Common myeloid progenitor, CD34-positive (primary cell): ENCODE measurements around the gene ATP2B2.

ENCODE experiments used
- CTCF ChIA-PET: fragments of 350-600 bp; sonication (Branson Sonifier 250); formaldehyde crosslinking; loops from one replicate; lab custom pipeline; 2021; ENCODE audit warnings: antibody characterized with exemption; lab: Charles Lee
- POLR2A ChIA-PET: fragments of 350-600 bp; sonication (Branson Sonifier 250); formaldehyde crosslinking; loops from one replicate; lab custom pipeline; 2021; ENCODE audit warnings: antibody characterized with exemption; lab: Charles Lee
- DNase-seq, 3 donors: peaks; one replicate each; pipeline versions ENCODE4 v3.0.0 to v3.0.0-alpha.2; 2013
- H3K27ac ChIP-seq, 2 experiments: 1 replicate in 1 of 2; 2 replicates in 1 of 2; pipeline ENCODE4 v1.7.0; 2013; ENCODE audit warnings: inconsistent platforms in 2 of 2, low read length in 2 of 2, mild to moderate bottlenecking in 2 of 2, low read depth in 1 of 2, moderate library complexity in 1 of 2; ENCODE audit not compliant: severe bottlenecking in 2 of 2, insufficient read depth in 1 of 2, poor library complexity in 1 of 2
- H3K27me3 ChIP-seq, 5 experiments: replicated peaks in 2 of 5; 1 replicate in 3 of 5; 2 replicates in 2 of 5; pipeline versions ENCODE4 v1.6.1 to v1.7.0; 2013; ENCODE audit warnings: low read length in 4 of 5, mild to moderate bottlenecking in 2 of 5, moderate library complexity in 2 of 5, inconsistent platforms in 1 of 5; ENCODE audit not compliant: insufficient read depth in 5 of 5, control insufficient read depth in 4 of 5
- H3K36me3 ChIP-seq, 4 experiments: 1 replicate in 2 of 4; 2 replicates in 2 of 4; pipeline versions ENCODE4 v1.6.1 to v1.7.0; 2013; ENCODE audit warnings: low read length in 3 of 4, control low read depth in 1 of 4, mild to moderate bottlenecking in 1 of 4; ENCODE audit not compliant: control insufficient read depth in 4 of 4, insufficient read depth in 4 of 4
- H3K4me1 ChIP-seq, 4 experiments: 1 replicate in 3 of 4; 2 replicates in 1 of 4; pipeline versions ENCODE4 v1.6.1 to v1.7.1; 2013; ENCODE audit warnings: low read length in 3 of 4, mild to moderate bottlenecking in 3 of 4, control low read depth in 1 of 4, inconsistent platforms in 1 of 4, moderate library complexity in 1 of 4; ENCODE audit not compliant: control insufficient read depth in 4 of 4, insufficient read depth in 4 of 4; ENCODE audit errors: control extremely low read depth in 1 of 4
- H3K4me3 ChIP-seq, 7 experiments: 1 replicate in 4 of 7; 2 replicates in 3 of 7; pipeline versions ENCODE4 v1.5.1 to v1.7.0; 2013; ENCODE audit warnings: mild to moderate bottlenecking in 7 of 7, low read length in 6 of 7, moderate library complexity in 6 of 7, inconsistent platforms in 2 of 7, low read depth in 2 of 7, control low read depth in 1 of 7; ENCODE audit not compliant: insufficient read depth in 4 of 7, control insufficient read depth in 1 of 7; ENCODE audit errors: extremely low read depth in 1 of 7
- H3K9me3 ChIP-seq, 5 experiments: 1 replicate in 4 of 5; 2 replicates in 1 of 5; pipeline versions ENCODE4 v1.6.1 to v1.7.1; 2013; ENCODE audit warnings: low read length in 4 of 5, mild to moderate bottlenecking in 2 of 5, inconsistent platforms in 1 of 5, low read depth in 1 of 5, moderate library complexity in 1 of 5; ENCODE audit not compliant: control insufficient read depth in 4 of 5, insufficient read depth in 2 of 5; ENCODE audit errors: control extremely low read depth in 1 of 5
- WGBS: methylation state at CpG from one replicate; pipeline ENCODE4 v1.1.5; 2013; ENCODE audit not compliant: insufficient coverage; 5-methylcytosine and 5-hydroxymethylcytosine counted together

ATP2B2 gene

DNA sequence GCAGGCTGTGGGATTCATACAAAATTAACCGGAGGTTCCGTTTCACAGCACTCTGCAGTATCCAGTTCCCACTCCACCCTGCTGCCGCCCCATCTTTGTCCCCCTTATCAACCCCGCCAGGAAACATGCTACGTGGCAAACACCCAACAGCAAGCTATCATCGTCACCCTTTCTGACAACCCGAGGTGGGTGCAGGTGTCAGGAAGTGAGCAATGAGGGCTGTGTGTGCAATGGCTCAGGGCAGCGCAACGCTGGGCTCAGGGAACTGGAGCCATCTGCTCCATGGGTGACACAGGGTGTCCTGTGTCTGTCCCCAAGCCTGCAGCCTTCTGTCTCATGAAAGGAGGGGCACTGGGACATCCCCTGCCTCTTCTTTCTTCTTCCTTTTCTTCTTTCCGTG lies 60.9 kb downstream of the ATP2B2 start:
- Histone ChIP-seq H3K36me3 (no peaks in the 10 kb centered on the region), H3K27ac (no peak overlapping the region), H3K4me3 (no peak overlapping the region), H3K9me3 (no peaks in the 10 kb centered on the region), H3K27me3 (peaks cover 0 to 11% (median 6%) of the 10 kb centered on the region in 5 experiments), H3K4me1 (no peaks in the 10 kb centered on the region)
- ChIA-PET POLR2A (no interaction called here), CTCF (no interaction called here)
- peak in 1 of 3 donors; percentile 19 for DNase-seq
- 63% methylated on average over 8 of the region's 10 CpGs for WGBS

DNA sequence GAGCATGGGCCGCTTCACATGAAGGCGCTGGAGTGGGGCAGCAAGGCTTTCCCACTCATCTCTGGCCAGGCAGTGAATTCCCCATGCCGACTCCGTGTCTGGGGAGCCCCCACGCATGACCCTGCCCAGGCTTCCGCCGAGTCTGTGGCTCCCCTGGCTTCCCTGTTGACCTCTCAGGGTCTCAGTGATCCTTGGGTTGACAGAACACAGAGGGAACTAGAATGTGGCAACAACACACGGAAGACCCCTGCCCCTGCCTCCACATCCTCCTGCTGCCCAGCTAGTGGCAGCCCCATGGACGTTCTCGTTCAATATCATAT lies 61.3 kb downstream of the ATP2B2 start:
- Histone ChIP-seq H3K27me3 (peaks cover 0 to 11% (median 6%) of the 10 kb centered on the region in 5 experiments), H3K4me1 (no peaks in the 10 kb centered on the region), H3K36me3 (no peaks in the 10 kb centered on the region), H3K4me3 (no peak overlapping the region), H3K27ac (no peak overlapping the region), H3K9me3 (no peaks in the 10 kb centered on the region)
- WGBS, result 97% methylated on average over 9 of the region's 10 CpGs
- no peak for DNase-seq
- CTCF ChIA-PET, result no interaction called here
- POLR2A ChIA-PET, result no interaction called here

DNA sequence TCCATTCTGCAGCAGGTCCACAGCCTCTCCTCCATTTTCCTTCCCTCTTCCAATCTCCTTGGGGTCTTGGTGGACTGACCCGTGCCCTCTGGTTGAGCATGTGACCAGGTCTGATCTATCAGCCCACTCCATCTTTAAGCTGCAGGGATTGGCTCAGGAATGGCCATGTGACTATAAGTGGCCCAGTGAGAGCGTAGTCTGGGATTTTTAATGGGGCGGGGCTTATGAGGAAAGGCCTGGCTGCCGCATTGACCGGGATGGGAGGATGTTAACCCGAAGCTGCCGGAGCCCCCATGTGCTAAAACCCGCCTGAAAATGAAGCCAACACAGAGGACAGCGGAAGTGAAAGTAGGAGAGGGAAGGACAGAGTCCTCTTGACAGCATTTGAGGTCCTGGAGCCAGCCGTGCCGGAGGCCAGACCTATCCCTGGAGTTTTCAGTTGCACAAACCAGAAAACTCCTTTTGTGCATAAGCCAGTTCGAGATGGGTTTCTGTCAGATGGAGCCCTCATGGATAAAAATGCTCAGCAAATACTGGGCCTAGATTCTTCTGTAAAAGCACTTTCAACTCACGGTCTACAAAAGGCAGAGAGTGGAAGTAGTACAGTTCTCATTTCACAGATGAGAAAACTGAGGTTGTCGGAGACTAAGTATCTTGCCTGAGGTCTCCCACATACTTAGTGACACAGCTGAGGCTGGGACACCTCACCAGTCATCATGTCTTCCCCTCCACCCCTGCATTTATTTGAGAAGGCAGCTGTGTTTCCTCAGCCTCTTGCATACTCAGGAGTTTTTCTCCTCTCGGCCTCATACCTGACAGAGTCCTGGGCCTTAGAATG lies 61.9 kb downstream of the ATP2B2 start:
- ChIA-PET CTCF (interaction anchor here (1.1 kb wide), 1 partner anchor 9 kb away, joined by 4 read pairs; no protein-coding TSS in a partner anchor), POLR2A (interaction anchor here (0.5 kb wide), 1 partner anchor 176 kb away, joined by 3 read pairs; no protein-coding TSS in a partner anchor)
- 88% methylated on average over 14 of the region's 15 CpGs for WGBS
- Histone ChIP-seq H3K4me1 (no peaks in the 10 kb centered on the region), H3K9me3 (no peaks in the 10 kb centered on the region), H3K27me3 (peaks cover 0 to 10% (median 6%) of the 10 kb centered on the region in 5 experiments), H3K27ac (no peak overlapping the region), H3K36me3 (no peaks in the 10 kb centered on the region), H3K4me3 (no peak overlapping the region)
- no peak for DNase-seq

DNA sequence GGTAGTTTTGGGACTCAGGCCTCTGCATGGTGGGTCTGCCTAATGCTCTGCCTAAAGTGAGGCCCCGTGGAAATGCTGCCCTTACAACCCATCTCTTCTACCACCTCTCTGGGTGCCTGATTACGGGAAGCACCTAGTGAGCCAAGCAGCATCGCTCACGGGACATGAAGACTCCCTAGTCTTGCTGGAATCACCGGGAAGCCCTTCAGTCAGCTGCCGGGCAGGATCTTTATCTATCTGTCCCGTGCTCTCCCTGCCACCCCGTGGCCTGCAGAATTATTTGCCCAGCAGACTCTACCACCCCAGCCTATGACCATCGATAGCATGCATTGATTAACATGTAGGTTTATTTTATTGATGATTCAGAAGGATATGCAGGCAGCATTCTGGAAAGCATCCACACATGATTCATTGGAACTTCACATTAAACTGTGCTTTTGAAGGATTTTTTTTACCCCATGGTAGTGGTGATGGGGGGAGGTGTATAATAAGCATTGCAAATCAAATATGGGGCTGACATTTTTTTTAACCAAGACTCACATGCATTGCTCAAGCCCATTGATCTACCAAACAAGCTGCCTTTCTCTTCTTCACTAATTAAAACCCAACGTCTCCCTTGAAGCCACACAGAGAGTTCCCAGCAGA lies 63.1 kb downstream of the ATP2B2 start:
- H3K4me1 ChIP-seq, result peaks cover 0 to 3% (median 0%) of the 10 kb centered on the region in 4 experiments
- H3K9me3 ChIP-seq, result no peaks in the 10 kb centered on the region
- peaks cover 0 to 8% (median 6%) of the 10 kb centered on the region in 5 experiments for H3K27me3 ChIP-seq
- WGBS, result 83% methylated on average over 9 of the region's 10 CpGs
- no peaks in the 10 kb centered on the region for H3K36me3 ChIP-seq
- CTCF ChIA-PET, result no interaction called here
- DNase-seq, result no peak
- POLR2A ChIA-PET, result no interaction called here
- no peak overlapping the region for H3K27ac ChIP-seq
- no peak overlapping the region for H3K4me3 ChIP-seq

DNA sequence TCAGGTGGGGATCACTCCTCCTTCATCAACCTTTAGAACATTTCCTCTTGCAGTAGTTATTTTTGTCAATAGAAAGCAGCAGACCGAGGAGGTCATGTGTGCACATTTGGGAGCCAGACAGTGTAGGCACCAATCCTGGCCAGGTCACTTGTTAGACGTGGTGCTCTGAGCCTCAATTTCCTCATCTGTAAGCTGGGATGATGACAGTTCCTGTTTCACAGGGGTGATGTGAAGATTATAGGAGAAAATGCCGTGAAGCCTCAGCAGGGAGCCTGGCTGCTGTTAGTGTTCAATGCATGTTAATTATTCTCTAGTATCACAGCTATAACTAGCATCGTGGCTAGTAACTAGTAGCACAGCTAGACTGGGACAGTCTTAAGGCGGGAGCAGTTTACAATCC lies 64.7 kb downstream of the ATP2B2 start:
- CTCF ChIA-PET, result no interaction called here

DNA sequence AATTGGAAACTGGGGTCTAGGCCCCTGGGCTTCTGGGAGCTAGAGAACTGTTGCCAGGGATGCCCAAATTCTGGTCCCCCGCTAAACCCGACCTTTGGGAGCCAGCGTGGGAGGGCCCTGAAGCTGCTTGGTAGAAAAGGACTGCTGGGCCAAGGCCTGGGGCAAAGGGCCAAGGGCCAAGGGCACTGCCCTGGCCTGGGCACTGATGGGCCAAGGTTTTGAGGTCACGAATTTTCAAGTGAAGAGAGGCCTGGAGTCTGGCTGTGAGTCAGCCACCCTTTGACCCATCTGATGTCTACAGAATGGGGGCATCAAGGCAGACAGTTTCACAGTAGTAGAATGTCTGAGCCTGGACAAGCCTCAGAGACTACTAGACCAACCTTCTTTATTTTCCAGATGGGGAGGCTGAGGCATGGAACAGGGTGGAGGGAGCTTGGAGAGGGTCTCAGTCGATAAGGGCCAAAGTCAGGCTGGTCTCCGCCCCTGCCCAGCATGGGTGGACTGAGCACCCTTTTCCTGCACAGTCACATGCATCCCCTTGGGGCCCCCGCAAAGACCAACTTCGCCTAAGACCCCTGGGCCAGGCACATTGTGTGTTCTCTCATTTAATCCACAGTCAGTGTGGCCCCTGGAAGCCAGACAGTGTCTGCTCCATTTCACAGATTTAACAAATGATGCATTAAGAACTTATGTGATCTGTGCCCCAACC lies 66.3 kb downstream of the ATP2B2 start:
- DNase-seq, result no peak
- H3K27ac ChIP-seq, result no peak overlapping the region
- ChIA-PET POLR2A (no interaction called here), CTCF (no interaction called here)
- H3K4me1 ChIP-seq, result peaks cover 0 to 3% (median 0%) of the 10 kb centered on the region in 4 experiments
- H3K27me3 ChIP-seq, result peaks cover 0 to 6% (median 0%) of the 10 kb centered on the region in 5 experiments
- no peaks in the 10 kb centered on the region for H3K36me3 ChIP-seq
- H3K9me3 ChIP-seq, result no peaks in the 10 kb centered on the region
- H3K4me3 ChIP-seq, result no peak overlapping the region
- WGBS, result 97% methylated on average over 6 of the region's 8 CpGs

More for the DNA sequence above, 64.7 kb downstream of the ATP2B2 start:
- no peak for DNase-seq
- Histone ChIP-seq H3K9me3 (no peaks in the 10 kb centered on the region), H3K4me1 (peaks cover 0 to 3% (median 0%) of the 10 kb centered on the region in 4 experiments), H3K27me3 (peaks cover 0 to 4% (median 3%) of the 10 kb centered on the region in 5 experiments), H3K4me3 (no peak overlapping the region), H3K36me3 (no peaks in the 10 kb centered on the region), H3K27ac (no peak overlapping the region)
- WGBS, result 90% methylated on average over 2 of the region's 5 CpGs
- POLR2A ChIA-PET, result no interaction called here
